Activated gamma-delta T cell treated with Interleukin-2 at 50 U/mL for 16 hours (primary cell): ENCODE measurements around the gene CTNNA3.

Experiments used
- DNase-seq: peaks from one replicate; pipeline ENCODE4 v3.0.0-alpha.2; 2020

The CTNNA3 gene

GRCh38 chr10:65891073-65891981, 1804.7 kb downstream of the CTNNA3 start:
- no peak for DNase-seq

- no peak for DNase-seq
These were observed 1831.5 kb downstream of the CTNNA3 start for GRCh38 chr10:65864529-65864928.

DNA sequence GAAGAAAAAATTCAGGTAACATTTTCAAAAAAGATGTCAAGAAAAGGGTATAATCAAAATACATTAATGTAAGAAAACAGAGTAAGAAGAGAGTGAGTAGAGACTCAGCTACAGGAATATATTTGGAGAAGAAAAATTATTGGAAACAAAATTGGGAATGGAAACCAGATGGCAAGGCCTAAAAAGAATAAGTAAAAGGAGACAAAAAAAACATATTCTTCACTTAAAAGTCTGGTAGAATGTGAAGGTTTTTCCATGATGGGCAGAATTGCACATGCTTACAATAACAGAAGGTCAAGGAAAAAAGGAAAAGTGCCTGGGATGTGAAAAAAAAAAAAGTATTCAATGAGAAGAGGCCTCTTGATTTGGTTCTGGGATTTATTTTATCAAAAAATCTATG, 1832.0 kb downstream of the CTNNA3 start:
- DNase-seq = no peak
